ENCODE results near the gene CIROP. TPM values are rescaled to one million over a fixed set of nuclear protein-coding genes. Genes with fewer than 3 reads are reported as not detected.

Gene CIROP
- total RNA-seq, 4 donors from 2014 or later, result not detected

DNA sequence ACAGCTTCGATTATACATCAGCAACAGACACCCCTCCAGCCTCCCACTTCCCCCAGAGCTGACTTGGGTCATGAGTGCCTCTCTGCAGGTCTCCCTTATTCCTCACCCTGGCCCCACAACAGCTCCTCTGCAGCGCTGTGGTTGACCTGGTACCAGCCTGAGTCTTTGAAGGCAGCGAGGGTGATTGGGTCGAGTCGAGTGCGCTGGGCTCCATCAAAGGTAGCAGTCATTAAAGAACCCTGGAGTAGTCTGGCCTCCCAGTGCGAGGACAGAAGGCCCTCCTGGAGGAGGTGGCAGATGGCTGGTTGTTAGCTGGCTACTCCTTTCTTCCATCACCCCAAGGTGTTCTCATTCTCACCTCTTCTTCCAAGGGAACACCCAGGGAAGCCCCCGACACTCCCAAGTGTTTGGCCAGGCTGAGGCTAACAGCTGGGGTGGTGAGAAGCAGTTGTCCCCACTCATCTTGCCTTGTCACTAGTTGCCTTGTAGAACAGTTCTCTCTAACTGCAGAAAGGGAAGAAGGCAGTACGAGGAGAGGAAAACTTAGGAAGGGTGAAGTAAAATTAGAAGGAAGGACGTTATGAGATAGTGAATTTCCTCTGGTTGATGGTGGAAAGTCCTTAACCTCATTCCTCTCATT is 2.7 kb downstream of the CIROP start:
- no peaks in the 10 kb centered on the region for H3K27me3 ChIP-seq
- peak in 1 of 2 donors; percentile 76 for DNase-seq (ENCODE audit: low spot score in 2 of 2)
- TF ChIP-seq EP300 (IDR thresholded peaks at IDR 0.05) (no peak), POLR2A (IDR thresholded peaks at IDR 0.05) (no peak), POLR2AphosphoS5 (IDR thresholded peaks at IDR 0.05) (no peak)
- TF ChIP-seq, protein P1, sequence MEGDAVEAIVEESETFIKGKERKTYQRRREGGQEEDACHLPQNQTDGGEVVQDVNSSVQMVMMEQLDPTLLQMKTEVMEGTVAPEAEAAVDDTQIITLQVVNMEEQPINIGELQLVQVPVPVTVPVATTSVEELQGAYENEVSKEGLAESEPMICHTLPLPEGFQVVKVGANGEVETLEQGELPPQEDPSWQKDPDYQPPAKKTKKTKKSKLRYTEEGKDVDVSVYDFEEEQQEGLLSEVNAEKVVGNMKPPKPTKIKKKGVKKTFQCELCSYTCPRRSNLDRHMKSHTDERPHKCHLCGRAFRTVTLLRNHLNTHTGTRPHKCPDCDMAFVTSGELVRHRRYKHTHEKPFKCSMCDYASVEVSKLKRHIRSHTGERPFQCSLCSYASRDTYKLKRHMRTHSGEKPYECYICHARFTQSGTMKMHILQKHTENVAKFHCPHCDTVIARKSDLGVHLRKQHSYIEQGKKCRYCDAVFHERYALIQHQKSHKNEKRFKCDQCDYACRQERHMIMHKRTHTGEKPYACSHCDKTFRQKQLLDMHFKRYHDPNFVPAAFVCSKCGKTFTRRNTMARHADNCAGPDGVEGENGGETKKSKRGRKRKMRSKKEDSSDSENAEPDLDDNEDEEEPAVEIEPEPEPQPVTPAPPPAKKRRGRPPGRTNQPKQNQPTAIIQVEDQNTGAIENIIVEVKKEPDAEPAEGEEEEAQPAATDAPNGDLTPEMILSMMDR (IDR thresholded peaks at IDR 0.05), result no peak
- no peak overlapping the region for H3K27ac ChIP-seq
- 71% methylated on average over 10 of the region's 10 CpGs for WGBS
- peaks cover 14% of the 10 kb centered on the region for H3K36me3 ChIP-seq
- H3K4me1 ChIP-seq, result peaks cover 4% of the 10 kb centered on the region
- no peaks in the 10 kb centered on the region for H3K9me3 ChIP-seq
- no peak overlapping the region for H3K4me3 ChIP-seq

DNA sequence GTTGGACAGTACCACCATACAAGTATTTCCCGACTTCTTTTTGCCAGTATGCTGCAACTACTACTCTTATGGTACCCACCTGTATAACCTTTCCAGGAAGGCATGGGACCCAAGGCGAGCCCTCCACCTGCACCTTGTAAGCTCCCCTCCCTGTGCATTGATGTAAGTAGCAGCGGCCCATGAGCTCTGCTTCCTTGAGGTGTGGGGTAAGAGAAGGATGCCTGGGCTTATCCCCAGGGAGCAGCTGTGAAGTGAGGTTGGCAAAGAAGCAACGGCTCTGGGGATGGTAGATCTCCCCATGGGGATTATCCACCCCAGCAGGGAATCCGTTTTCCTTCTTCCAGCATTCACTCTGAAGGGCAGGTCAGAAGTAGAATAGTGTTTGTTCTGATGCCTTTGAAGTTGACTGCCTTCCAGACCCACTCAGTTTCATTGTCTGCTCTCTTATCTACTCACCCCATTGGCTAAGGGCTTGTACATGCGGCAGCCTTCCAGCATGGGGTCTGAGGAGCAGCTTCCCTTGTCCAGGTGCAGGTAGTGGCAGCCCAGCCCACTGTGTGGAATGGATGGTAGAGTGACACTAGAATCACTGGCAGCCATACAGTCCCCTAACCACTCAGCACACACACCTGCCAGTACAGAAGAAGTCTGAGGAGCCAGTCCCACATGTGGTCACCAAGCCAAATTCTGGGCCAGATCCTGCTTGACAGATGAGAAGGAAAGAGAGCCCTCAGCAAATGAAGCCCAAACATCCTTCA is 3.4 kb downstream of the CIROP start:
- Histone ChIP-seq H3K27ac (no peak overlapping the region), H3K4me3 (no peak overlapping the region), H3K27me3 (no peaks in the 10 kb centered on the region), H3K9me3 (no peaks in the 10 kb centered on the region), H3K36me3 (peaks cover 14% of the 10 kb centered on the region), H3K4me1 (peaks cover 11% of the 10 kb centered on the region)
- 92% methylated on average over 6 of the region's 6 CpGs for WGBS
- no peak for TF ChIP-seq EP300 (IDR thresholded peaks at IDR 0.05)
- no peak for TF ChIP-seq POLR2A (IDR thresholded peaks at IDR 0.05)
- TF ChIP-seq POLR2AphosphoS5 (IDR thresholded peaks at IDR 0.05), result no peak
- TF ChIP-seq, protein P1 (IDR thresholded peaks at IDR 0.05), result no peak
- peak in 1 of 2 donors; percentile 59 for DNase-seq (ENCODE audit: low spot score in 2 of 2)

DNA sequence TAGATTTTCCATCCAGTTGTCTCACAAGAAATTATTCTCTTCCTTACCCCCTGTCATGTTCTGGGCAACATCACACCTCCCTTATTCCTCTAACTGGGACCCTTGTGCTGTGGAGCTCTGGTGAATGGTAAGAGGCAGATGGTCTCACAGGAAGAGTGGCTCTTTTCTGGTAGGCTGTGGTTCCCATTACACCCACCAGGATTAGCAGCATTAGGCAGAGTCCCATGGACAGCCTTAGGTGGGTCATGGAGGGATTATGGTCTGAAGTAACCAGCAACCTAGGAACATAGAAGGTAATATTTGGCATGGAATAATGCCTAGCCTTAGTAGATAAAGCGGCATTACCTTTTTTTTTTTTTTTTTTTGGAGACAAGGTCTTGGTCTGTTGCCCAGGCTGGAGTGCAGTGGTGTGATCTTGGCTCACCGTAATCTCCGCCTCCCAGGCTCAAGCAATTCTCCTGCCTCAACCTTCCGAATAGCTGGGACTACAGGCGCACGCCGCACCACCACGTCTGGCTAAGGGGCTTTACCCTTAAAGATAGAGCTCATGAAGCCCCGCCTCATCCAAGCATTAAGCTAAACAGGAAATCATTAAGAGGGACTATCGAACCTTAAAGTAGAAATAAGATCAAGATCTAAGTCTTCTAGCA is 5.5 kb downstream of the CIROP start:
- no peaks in the 10 kb centered on the region for H3K27me3 ChIP-seq
- H3K27ac ChIP-seq, result no peak overlapping the region
- WGBS, result 86% methylated on average over 10 of the region's 10 CpGs
- H3K4me3 ChIP-seq, result no peak overlapping the region
- no peaks in the 10 kb centered on the region for H3K9me3 ChIP-seq
- peaks cover 15% of the 10 kb centered on the region for H3K4me1 ChIP-seq
- TF ChIP-seq POLR2AphosphoS5 (IDR thresholded peaks at IDR 0.05), result no peak
- no peak for TF ChIP-seq POLR2A (IDR thresholded peaks at IDR 0.05)
- TF ChIP-seq EP300 (IDR thresholded peaks at IDR 0.05), result no peak
- TF ChIP-seq, protein P1 (IDR thresholded peaks at IDR 0.05), result no peak
- DNase-seq (ENCODE audit: low spot score in 2 of 2), result no peak
- H3K36me3 ChIP-seq, result peaks cover 14% of the 10 kb centered on the region

DNA sequence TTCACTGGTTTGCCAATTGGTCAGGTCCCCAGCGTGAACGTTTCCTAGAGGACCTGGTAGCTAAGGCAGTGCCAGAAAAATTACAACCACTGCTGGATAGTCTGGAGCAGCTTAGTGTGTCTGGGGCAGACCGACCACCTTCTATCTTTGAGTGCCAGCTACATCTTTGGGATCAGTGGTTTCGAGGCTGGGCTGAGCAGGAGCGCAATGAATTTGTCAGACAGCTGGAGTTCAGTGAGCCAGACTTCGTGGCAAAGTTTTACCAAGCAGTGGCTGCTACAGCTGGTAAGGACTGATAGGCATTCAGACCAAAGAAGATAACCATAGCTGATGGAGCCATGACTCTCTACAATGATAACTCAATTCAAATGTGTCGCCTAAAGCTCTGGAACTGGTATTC is 7.0 kb downstream of the CIROP start:
- Histone ChIP-seq H3K27ac (no peak overlapping the region), H3K36me3 (peaks cover 16% of the 10 kb centered on the region), H3K4me1 (peaks cover 30% of the 10 kb centered on the region), H3K9me3 (no peaks in the 10 kb centered on the region), H3K4me3 (no peak overlapping the region), H3K27me3 (no peaks in the 10 kb centered on the region)
- TF ChIP-seq, protein P1 (IDR thresholded peaks at IDR 0.05), result no peak
- TF ChIP-seq EP300 (IDR thresholded peaks at IDR 0.05), result no peak
- DNase-seq (ENCODE audit: low spot score in 2 of 2), result peak in 1 of 2 donors; percentile 41
- WGBS, result 91% methylated on average over 7 of the region's 7 CpGs

Data from suprapubic skin (tissue), 4 donors.